ENCODE measurements around the gene C13orf46.

DNA sequence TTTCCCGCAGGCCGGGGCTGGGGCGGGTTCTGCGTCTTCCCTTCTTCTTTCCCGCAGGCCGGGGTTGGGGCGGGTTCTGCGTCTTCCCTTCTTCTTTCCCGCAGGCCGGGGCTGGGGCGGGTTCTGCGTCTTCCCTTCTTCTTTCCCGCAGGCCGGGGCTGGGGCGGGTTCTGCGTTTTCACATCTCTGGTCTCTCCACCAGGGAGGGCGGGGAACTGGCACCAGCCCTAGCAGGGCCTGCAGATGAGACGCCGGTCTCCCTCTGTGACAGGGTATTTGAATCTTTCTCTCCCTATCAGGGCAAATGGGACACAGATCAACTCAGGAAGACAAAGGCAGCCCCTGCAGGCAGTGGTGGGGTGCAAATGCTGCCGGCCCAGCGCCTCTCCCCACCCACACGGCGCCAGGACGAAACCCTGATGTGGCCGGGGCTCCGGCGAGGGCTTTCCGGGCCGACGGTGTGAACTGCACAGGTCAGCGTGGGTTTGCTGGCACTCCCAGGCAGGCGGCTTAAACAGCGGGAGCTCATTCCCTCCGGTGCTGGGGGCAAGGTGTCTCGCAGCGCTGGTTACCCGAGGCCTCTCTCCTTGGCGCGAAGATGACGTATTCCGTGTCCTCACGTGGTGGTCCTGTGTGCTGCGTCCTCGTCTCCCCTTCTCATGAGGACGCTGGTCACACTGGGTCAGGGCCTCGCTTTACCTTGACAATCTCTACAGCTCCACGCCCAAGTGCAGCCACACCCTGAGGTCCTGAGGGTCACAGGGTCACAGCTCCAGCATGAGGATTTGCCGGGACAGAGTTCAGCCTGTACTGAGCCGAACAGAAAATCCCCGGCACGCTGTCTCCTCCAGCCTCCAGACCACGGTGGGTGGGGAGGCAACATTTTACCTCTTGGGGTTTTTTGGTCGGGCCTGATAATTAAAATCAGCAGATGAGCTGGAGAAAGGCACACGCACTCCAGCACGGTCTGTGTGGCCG lies 717 bp upstream of the C13orf46 start:
- TF ChIP-seq, protein P1, sequence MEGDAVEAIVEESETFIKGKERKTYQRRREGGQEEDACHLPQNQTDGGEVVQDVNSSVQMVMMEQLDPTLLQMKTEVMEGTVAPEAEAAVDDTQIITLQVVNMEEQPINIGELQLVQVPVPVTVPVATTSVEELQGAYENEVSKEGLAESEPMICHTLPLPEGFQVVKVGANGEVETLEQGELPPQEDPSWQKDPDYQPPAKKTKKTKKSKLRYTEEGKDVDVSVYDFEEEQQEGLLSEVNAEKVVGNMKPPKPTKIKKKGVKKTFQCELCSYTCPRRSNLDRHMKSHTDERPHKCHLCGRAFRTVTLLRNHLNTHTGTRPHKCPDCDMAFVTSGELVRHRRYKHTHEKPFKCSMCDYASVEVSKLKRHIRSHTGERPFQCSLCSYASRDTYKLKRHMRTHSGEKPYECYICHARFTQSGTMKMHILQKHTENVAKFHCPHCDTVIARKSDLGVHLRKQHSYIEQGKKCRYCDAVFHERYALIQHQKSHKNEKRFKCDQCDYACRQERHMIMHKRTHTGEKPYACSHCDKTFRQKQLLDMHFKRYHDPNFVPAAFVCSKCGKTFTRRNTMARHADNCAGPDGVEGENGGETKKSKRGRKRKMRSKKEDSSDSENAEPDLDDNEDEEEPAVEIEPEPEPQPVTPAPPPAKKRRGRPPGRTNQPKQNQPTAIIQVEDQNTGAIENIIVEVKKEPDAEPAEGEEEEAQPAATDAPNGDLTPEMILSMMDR (IDR thresholded peaks at IDR 0.05), result no peak
- no peak for TF ChIP-seq EZH2 (IDR thresholded peaks at IDR 0.05; ENCODE audit: borderline replicate concordance, insufficient read depth, low read depth, low read length, poor library complexity, severe bottlenecking)

Data from B cell (primary cell).